ENCODE results near the gene CYP1A2. TPM values are rescaled to one million over a fixed set of nuclear protein-coding genes. Genes with fewer than 3 reads are reported as not detected.

CYP1A2 gene
- total RNA-seq, 4 donors from 2014 or later: not detected

DNA sequence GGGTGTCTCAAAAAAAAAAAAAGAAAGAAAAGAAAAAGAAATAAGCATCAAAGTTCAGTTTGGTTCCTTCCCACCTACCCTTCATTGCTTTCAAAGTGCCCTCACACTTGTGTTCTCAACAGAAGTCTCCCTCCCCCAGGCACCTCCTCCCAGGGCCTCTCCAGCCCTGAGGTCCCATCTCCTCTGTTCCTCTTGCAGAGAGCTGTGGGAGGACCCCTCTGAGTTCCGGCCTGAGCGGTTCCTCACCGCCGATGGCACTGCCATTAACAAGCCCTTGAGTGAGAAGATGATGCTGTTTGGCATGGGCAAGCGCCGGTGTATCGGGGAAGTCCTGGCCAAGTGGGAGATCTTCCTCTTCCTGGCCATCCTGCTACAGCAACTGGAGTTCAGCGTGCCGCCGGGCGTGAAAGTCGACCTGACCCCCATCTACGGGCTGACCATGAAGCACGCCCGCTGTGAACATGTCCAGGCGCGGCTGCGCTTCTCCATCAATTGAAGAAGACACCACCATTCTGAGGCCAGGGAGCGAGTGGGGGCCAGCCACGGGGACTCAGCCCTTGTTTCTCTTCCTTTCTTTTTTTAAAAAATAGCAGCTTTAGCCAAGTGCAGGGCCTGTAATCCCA lies 6.1 kb downstream of the CYP1A2 start:
- H3K4me1 ChIP-seq: no peaks in the 10 kb centered on the region
- no peak for DNase-seq (ENCODE audit: low spot score in 2 of 2)
- H3K36me3 ChIP-seq: no peaks in the 10 kb centered on the region
- H3K27ac ChIP-seq: no peak overlapping the region
- no peak for TF ChIP-seq POLR2AphosphoS5 (IDR thresholded peaks at IDR 0.05)
- no peak for TF ChIP-seq POLR2A (IDR thresholded peaks at IDR 0.05)
- no peak for TF ChIP-seq EP300 (IDR thresholded peaks at IDR 0.05)
- TF ChIP-seq, protein P1, sequence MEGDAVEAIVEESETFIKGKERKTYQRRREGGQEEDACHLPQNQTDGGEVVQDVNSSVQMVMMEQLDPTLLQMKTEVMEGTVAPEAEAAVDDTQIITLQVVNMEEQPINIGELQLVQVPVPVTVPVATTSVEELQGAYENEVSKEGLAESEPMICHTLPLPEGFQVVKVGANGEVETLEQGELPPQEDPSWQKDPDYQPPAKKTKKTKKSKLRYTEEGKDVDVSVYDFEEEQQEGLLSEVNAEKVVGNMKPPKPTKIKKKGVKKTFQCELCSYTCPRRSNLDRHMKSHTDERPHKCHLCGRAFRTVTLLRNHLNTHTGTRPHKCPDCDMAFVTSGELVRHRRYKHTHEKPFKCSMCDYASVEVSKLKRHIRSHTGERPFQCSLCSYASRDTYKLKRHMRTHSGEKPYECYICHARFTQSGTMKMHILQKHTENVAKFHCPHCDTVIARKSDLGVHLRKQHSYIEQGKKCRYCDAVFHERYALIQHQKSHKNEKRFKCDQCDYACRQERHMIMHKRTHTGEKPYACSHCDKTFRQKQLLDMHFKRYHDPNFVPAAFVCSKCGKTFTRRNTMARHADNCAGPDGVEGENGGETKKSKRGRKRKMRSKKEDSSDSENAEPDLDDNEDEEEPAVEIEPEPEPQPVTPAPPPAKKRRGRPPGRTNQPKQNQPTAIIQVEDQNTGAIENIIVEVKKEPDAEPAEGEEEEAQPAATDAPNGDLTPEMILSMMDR (IDR thresholded peaks at IDR 0.05): no peak
- H3K4me3 ChIP-seq: no peak overlapping the region
- no peaks in the 10 kb centered on the region for H3K9me3 ChIP-seq
- peaks cover 10% of the 10 kb centered on the region for H3K27me3 ChIP-seq
- 76% methylated on average over 13 of the region's 20 CpGs for WGBS

DNA sequence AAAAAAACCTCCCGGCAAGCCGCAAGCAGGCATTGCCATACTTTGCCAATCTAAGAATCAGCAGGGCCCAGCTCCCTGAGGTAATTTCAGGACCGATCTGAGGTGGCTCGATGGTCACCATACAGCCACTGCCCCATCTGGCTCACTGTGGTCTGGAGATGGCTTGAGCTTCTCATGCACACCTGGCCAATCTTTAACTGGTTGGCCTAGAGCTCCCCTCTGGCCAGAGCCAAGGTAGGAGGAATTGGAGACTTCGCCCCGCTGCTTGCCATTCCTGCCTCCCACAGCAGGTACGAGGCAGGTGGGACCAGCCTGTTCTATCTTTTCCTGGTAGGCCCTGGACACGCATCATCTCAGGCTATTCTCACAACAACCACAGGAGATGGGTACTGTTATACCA lies 10.1 kb downstream of the CYP1A2 start:
- peaks cover 8% of the 10 kb centered on the region for H3K4me1 ChIP-seq
- H3K9me3 ChIP-seq: no peaks in the 10 kb centered on the region
- H3K36me3 ChIP-seq: no peaks in the 10 kb centered on the region
- no peak for DNase-seq (ENCODE audit: low spot score in 2 of 2)
- 92% methylated on average over 8 of the region's 8 CpGs for WGBS
- H3K4me3 ChIP-seq: no peak overlapping the region
- peaks cover 7% of the 10 kb centered on the region for H3K27me3 ChIP-seq
- TF ChIP-seq, protein P1 (IDR thresholded peaks at IDR 0.05): no peak
- TF ChIP-seq POLR2A (IDR thresholded peaks at IDR 0.05): no peak
- no peak for TF ChIP-seq EP300 (IDR thresholded peaks at IDR 0.05)
- no peak for TF ChIP-seq POLR2AphosphoS5 (IDR thresholded peaks at IDR 0.05)
- H3K27ac ChIP-seq: no peak overlapping the region

GRCh38 chr15:74762791-74763150 lies 14.1 kb downstream of the CYP1A2 start:
- Histone ChIP-seq H3K27me3 (peaks cover 7% of the 10 kb centered on the region), H3K4me3 (no peak overlapping the region), H3K27ac (no peak overlapping the region), H3K36me3 (no peaks in the 10 kb centered on the region), H3K4me1 (peaks cover 8% of the 10 kb centered on the region), H3K9me3 (no peaks in the 10 kb centered on the region)
- DNase-seq (ENCODE audit: low spot score in 2 of 2): no peak
- TF ChIP-seq POLR2AphosphoS5 (IDR thresholded peaks at IDR 0.05): no peak
- TF ChIP-seq POLR2A (IDR thresholded peaks at IDR 0.05): no peak
- TF ChIP-seq, protein P1 (IDR thresholded peaks at IDR 0.05): no peak
- no peak for TF ChIP-seq EP300 (IDR thresholded peaks at IDR 0.05)
- WGBS: 36% methylated on average over 2 of the region's 6 CpGs

DNA sequence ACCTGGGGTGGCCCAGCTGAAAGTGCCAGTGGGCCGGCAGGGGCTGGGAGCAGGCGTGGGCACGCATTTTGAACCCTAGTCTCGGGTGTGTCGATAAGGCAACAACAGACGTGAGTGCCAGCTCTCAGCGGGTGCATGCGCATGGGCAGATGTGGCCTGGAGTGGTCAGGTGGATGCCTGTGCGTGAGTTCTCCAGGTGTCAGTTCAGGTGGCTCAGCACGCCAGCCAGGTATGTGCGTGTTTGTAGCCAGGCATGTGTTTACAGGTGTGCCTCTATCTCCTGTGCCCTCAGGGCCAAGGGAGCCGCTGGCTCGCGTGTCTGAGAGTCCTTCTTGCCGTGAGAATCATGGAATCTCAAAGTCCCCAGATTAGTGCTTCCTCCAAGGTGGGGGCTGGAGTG lies 14.8 kb downstream of the CYP1A2 start:
- WGBS: no CpG with 5 or more reads among the region's 15 CpGs

More for the DNA sequence above, 14.8 kb downstream of the CYP1A2 start:
- H3K9me3 ChIP-seq: no peaks in the 10 kb centered on the region
- TF ChIP-seq POLR2AphosphoS5 (IDR thresholded peaks at IDR 0.05): no peak
- TF ChIP-seq, protein P1 (IDR thresholded peaks at IDR 0.05): no peak
- TF ChIP-seq POLR2A (IDR thresholded peaks at IDR 0.05): no peak
- no peak for TF ChIP-seq EP300 (IDR thresholded peaks at IDR 0.05)
- H3K4me3 ChIP-seq: no peak overlapping the region
- H3K27me3 ChIP-seq: peaks cover 13% of the 10 kb centered on the region
- no peak for DNase-seq (ENCODE audit: low spot score in 2 of 2)
- H3K4me1 ChIP-seq: peaks cover 11% of the 10 kb centered on the region
- H3K27ac ChIP-seq: no peak overlapping the region
- no peaks in the 10 kb centered on the region for H3K36me3 ChIP-seq
